Fibroblast of mammary gland (primary cell): ENCODE results near the gene UPP2.

Experiments
- DNase-seq: peaks from one replicate; pipeline ENCODE4 v3.0.0-alpha.2; 2010; ENCODE audit warnings: low read depth
- H3K4me3 ChIP-seq: 2 replicates; pipeline ENCODE4 v1.5.1; 2011; ENCODE audit warnings: low read depth, mild to moderate bottlenecking, low read length, moderate library complexity; ENCODE audit not compliant: control insufficient read depth
- TF ChIP-seq, protein P1 (sequence below): conservative IDR thresholded peaks from 2 replicates; pipeline ENCODE4 v1.5.1; 2011; ENCODE audit warnings: low read depth, low read length, inconsistent platforms; ENCODE audit not compliant: control insufficient read depth, insufficient read depth

Gene UPP2

DNA sequence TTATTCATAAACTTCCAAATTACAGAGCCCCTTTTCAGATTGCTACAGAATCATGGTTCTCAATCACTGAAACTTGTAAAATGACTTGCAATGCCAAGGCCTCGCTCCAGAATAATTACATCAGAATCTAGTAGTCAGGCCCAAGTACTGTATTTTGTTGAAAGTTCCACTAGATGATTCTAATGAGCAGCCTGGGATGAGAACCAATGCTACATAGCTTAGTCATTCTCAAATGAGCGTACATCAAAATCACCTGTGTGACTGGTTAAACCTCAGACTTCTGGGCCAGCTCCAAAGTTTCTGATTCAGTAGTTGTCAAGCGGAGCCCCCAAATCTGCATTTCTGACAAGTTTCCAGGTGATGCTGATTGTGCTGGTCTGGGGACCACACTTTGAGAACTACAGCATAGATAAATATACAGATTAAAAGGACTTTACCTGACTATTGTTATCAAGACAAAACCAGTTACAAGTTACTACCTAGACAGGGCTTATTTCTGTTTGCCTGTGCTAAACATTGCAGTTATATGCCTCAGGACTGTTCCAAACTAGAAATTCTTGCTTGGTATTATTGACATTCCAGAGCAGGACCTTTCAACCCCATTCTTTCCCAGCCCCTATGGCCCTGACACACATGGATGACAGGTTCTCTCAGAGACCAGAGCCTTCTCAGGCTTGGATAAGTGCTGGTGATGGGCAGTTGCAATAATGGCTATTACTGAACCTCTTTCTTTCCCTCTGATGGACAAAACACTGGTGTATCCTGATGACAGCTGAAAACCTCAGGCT, 83.1 kb downstream of the UPP2 start:
- no peak overlapping the region for H3K4me3 ChIP-seq
- no peak for DNase-seq
- TF ChIP-seq, protein P1, sequence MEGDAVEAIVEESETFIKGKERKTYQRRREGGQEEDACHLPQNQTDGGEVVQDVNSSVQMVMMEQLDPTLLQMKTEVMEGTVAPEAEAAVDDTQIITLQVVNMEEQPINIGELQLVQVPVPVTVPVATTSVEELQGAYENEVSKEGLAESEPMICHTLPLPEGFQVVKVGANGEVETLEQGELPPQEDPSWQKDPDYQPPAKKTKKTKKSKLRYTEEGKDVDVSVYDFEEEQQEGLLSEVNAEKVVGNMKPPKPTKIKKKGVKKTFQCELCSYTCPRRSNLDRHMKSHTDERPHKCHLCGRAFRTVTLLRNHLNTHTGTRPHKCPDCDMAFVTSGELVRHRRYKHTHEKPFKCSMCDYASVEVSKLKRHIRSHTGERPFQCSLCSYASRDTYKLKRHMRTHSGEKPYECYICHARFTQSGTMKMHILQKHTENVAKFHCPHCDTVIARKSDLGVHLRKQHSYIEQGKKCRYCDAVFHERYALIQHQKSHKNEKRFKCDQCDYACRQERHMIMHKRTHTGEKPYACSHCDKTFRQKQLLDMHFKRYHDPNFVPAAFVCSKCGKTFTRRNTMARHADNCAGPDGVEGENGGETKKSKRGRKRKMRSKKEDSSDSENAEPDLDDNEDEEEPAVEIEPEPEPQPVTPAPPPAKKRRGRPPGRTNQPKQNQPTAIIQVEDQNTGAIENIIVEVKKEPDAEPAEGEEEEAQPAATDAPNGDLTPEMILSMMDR, result no peak
